Epidermal melanocyte (primary cell): ENCODE data around the gene POPDC3.

Experiments used
- DNase-seq: peaks from one replicate; pipeline ENCODE4 v3.0.0; 2011; ENCODE audit warnings: low spot score; ENCODE audit not compliant: insufficient read length

POPDC3 gene

DNA sequence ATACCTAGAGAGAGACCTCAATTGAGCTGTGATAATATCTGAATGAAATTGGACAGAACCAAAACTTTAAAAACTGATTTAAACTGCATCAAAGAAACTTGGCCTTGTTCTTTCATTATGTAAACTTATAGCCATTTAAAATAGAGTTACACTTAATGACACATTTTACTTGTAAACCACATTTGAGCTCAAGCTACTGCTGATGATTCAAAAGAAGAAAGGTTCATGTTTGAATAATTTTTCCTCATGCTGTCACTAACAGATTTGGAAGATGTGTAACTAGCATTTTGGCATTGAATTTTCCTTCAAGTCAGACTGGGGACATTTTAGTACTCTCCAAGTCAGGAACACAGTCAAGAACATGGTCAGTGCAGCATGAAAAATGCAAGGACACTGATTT is 26.9 kb downstream of the POPDC3 start:
- DNase-seq: no peak

DNA sequence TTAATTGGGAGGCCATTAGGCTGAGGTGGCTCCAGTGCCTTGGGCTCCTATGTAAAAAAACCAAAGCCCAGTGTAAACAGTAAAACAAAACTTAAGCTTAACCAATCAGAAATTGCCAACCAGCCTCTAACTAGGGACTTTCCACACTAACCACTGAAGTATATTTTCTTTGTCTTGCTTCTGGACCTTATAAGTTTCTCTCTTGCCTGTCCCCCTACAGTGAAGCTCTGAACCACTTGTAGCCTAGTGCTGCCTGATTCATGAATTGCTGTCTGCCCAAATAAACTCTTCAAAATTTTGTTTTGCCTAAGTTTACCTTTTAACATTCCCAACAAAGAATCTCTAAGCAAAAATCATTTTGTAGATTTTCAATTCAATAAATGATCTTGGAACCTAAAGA is 28.2 kb downstream of the POPDC3 start:
- no peak for DNase-seq

DNA sequence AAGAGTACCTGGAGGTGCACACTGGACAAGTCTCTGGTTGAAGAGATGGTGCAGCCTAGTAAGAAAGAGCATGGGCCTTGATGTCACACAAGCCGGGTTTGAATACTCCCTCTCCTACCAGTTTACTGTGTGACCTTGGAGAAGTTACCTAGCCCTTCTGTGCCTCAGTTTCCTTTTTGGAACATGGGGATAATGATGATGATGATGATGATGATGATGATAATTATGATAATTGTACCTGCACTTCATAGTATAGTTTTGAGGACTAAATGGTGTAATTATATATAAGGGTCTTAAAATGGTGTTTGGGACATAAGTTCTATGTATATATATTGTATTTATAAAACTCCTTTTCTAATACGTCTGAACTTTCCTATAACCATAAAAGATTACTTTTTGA is 41.7 kb downstream of the POPDC3 start:
- DNase-seq: no peak

DNA sequence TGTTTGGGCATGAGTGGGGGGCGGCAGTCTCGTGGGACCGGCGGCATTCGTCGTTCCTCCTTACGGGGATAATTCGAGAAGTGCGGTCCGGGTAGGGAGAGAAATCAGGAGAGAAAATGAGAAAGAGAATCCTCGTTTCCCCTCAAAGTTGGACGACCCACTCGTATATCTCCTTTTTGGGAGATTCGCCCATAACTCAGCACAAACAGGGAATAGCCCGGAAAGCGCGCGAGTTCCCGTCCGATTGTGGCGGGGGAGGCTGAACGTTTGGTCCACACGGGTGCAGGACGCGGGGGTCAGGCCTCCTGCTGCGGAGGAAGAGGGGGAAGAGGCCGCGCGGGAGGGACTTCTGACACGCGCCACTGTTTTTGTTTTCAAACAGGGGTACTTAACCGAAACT is 42.4 kb downstream of the POPDC3 start:
- DNase-seq: no peak

DNA sequence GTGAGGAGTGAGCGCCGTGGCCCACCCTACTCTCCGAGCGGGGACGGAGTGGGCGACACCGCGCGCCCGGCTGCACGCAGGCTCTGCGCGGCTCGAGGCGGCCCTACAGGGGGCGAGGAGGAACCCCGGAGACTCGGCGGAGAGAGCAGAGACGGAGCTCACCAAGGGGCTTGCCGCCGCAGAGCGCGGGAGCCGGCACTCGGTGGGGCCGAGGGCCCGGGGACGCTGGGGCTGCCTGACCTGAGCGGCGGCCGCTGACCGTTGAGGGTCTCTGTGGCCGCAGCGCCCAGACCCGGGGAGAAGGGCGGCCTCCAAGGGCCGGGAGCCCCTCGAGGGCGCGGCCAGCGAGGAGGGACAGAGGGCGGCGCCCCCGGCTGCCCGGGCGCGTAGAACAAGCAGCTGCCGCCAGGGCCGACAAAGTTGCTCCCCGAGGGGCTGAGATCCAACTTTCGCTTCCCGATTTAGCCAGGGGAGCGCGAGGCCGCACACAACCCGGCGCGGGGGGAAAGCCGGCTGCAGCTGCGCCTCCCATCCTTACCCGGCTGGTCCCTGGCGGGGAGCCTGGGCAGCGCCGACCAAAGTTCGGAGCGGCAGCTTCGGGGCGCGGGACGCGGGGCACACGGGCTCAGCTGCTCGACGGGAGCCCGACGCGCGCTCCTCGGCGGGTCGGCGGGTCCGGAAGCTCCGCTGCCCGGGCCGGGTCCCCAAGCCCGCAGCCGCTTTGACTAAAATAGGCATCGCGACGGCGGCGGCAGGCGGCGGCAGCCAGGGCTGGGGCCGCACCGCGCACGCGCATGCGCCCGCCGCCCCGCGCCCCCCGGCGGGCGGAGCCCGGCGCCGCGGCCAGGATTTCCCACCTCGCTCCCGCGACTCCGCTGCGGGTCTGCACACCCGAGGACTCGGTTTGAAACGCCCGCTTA is 43.1 kb downstream of the POPDC3 start:
- DNase-seq: peak; percentile 70

DNA sequence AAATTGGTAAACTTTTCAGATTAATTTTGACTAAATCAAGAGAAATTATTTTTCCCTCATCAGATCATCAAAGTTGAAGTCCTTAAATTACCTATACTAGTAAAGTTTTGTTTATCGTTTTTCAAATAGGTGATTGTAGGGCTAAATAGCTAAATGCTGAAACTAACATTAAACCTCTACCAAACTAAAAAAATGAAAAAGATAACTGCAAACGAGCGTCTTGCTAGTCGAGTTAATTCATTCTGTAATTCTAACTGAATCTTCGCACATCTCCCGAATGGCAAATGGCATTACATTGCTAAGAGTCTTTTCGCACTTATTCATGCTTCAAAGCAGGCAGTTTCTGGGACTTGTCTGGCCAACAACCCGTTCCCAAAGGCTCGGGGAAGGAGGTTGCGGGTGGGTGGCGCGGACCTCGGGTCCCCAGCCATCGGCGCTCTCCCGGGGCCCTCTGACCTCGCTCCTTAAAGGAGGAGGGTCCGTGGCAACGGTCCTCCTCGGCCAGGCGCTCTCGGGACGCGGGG is 43.8 kb downstream of the POPDC3 start:
- DNase-seq: no peak

DNA sequence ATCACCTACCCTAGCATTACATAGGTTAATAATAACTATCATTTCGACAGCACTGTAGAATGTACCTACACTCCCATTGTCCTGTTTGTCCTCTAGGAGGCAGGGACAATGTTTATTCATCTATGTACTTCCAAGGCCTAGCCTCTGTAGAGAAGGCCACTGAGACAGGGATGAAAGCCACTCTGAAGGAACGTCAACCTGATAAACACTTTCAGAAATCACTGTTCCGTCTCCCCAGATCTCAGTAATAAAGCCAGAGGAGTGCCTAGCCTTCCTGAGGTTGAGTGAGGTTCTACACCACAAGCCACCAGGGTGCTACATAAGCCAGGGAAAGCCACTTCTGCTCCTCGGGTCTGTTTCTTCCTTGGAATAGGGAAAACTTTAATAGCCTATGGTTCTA is 44.8 kb downstream of the POPDC3 start:
- DNase-seq: no peak

DNA sequence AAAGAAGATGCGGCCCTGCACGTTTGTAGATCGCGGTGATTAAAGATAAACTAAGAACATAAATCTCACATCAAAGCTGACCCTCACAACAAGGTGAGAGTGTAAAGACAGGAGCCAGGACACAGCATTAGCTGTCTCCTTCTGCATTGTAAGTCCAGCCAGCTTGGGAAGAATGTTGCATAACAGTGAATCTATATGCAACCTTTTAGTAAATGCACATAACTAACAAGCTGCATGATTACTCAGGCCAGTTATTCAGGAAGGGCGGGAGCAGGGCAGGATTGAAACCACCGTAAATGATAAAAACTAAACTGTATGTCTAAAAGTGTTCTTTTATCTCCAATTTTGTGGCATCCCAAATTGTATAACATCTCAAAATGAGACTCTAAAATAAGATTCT is 57.1 kb downstream of the POPDC3 start:
- no peak for DNase-seq

DNA sequence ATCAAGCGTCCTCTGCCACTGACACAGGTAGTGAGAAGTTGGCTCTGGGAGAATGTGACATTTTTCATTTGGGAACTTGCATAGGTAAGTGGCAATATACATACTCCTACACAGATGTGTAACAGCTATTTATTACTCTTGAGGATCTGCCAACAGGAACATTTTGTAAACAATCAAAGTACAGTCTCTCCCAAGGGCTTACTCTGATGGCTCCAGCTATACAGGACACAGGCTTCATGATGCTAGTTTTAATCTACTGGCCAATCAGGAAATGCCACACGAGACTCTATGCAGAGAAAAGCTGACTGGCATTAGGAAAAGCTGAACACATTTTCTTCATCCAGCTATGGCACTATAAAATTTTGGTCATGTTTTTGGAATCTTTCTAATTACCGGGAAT is 57.8 kb downstream of the POPDC3 start:
- no peak for DNase-seq

DNA sequence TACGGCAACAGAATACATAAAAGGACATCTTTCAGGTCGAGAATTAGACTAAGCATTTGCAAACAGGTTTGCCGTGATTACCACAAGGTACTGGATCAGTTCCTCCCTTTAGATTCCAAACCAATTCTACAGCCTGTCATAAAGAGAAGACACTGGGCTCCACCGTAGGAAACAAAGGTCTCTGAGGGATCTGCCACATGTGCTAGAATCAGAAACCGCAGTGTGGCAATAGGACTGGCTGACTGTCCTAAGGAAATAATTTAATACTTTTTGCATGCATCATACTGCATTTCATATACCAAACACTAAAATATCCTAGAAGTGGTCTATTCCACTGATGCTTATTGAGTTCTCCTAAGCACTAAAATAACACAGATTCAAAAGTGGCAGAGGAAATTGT is 59.2 kb downstream of the POPDC3 start:
- no peak for DNase-seq

DNA sequence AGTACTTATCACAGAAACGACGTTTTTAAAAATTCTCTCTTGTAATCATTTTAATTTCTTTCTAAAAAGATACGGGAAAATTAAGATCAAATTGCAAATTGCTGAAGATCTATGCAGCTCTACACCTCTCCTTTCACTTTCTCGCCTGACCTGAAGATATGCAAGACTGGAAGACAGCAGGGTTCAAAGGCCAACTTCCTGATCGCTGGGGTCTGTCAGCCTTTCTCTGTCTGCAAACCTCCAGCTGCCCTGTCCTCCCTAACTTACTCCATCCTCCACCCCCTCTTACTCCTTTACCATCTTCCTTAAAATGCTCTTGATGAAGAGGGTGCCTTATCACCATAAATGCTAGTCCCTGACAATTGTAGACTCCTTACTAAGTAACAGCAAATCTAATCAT is 63.7 kb downstream of the POPDC3 start:
- DNase-seq: no peak

DNA sequence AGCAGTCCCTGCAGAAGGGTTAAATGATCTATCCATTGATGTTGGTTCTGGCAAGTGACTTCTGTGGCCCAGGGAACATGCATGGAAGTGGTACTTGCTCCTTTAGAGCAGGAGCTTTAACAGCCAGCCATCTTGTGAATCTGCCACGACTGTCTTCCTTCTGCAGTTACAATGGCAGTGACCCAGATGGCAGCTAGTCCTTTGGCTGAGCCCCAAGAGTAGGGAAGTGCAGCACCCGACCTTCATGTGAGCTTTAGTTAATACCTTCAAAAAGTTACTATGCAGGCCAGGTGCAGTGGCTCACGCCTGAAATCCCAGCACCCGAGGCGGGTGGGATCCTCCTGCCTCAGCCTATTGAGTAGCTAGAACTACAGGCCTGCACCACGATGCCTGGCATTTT is 66.4 kb downstream of the POPDC3 start:
- no peak for DNase-seq

DNA sequence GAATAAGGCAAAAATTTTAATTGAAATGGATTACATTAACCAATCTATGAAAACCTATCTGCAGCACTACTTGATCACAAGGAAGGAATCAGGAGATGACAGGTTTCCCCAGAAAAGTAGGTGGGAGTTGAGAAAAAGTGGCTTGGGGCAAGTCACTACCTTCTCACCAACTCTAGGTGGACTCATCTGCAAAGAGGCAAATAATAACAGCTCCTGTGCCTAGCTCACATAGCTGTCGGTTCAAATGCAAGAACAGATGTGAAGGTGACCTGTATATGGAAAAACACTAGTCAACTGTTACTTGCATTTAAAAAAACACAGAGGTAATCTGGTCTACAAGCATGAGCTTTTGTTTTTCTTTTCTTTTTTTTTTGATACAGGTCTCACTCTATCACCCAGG is 67.2 kb downstream of the POPDC3 start:
- no peak for DNase-seq

DNA sequence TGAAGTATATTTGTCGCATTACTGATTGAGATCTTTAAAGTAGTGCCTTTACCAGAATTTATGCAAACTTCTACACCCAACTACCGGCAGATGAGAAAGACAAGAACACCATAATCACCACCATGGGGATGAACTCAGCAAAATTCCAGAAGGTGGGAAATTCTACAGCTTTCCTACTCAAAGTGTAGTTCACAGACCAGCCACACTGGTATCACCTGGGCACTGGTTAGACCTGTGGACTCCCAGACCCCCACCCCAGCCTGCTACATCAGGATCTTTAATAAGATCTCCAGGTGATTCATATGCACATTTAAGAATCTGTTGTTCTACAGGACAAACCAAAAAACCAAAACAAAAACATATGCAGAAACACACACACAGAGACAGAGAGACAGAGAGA is 67.9 kb downstream of the POPDC3 start:
- DNase-seq: no peak

DNA sequence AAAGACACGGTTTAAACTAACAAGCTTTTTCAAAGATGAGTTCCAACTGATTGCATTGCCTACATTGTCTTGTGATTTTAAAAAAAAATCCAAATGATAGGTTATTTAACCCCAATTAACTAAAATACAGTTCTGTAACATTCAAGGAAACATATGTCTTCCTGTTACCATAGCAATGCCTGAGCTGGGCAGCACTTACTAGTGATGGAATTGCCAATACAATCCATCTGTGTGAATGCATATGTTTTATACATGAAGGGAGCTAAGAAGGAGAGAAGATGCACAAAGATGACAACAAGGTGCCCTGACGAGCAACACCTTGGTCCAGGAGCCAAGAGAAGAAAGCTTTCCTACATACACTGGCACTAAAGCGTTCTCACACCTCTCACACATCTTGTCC is 68.7 kb downstream of the POPDC3 start:
- DNase-seq: no peak

DNA sequence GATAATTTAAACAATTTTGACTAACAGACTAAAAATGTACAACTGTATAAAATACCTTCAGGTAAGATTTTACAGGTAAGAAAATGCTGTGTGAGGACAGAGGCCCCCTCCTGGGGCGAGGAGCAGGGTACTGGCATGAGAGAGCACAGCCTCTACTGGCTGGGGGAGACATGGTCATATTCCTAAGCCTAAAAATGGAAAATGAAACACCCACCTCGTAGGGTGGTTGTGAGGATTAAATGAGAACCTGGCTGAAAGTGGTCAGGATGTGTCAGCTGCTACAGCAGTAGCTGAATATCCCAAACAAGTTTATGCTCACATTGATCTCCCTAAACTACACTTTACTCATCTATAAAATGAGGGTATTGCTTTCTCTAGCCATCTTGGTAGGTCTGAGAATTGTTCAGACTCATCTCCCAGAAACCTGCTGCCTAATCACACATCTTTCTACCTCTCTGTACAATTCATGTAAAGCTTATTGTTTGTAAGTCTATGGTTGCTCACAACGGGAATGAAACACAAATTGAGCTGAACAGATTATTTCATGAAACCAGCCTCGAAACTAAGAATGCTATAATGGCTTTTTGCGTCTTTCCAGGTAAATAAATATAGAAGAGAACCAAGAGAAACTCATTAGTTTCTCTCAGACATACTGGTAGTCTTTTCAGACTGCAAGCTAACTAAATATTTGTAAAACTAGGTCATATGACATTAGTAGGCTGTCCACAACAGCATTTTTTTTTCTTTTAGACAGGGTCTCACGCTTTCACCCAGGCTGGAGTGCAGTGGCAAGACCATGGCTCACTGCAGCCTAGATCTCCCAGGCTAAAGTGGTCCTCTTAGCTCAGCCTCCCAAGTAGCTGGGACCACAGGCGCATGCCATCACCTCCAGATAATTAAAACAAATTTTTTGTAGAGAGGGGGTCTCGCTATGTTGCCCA is 69.6 kb downstream of the POPDC3 start:
- no peak for DNase-seq

DNA sequence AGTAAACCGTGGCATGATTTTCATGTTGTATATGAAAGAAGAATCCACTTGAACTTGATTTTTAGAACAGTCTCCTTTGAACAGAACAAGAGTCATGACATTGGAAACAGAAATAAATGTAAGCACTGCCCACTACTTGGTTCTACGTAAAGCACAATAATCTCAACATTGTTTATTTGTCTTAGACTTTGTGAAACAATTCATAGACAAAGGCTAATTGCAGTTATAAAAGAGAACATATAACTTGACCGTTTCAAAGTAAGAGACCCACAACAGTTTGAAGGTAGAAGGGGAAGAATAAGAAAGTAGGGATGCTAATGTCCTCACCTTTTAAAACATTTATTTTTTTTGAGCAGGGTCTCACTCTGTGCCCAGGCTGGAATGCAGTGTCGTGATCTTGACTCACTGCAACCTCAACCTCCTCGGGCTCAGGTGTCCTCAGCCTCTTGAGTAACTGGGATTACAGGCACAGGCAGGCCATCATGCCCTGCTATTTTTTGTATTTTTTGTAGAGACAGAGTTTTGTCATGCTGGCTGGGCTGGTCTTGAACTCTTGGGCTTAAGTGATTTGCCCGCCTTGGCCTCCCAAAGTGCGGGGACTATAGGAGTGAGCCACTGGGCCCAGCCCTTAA is 71.1 kb downstream of the POPDC3 start:
- no peak for DNase-seq
